ENCODE measurements around the gene KCNK3. TPM values are rescaled to one million over a fixed set of nuclear protein-coding genes. Genes with fewer than 3 reads are reported as not detected.
A peak's percentile ranks its signal among the peaks of the same experiment; 100 is the strongest.

The KCNK3 gene
- total and polyA plus RNA-seq, 10 of the 15 experiments (the other 5 are each of a cell fraction or from before 2014, with no cell fraction given), result 0.13 TPM; not detected in 9

DNA sequence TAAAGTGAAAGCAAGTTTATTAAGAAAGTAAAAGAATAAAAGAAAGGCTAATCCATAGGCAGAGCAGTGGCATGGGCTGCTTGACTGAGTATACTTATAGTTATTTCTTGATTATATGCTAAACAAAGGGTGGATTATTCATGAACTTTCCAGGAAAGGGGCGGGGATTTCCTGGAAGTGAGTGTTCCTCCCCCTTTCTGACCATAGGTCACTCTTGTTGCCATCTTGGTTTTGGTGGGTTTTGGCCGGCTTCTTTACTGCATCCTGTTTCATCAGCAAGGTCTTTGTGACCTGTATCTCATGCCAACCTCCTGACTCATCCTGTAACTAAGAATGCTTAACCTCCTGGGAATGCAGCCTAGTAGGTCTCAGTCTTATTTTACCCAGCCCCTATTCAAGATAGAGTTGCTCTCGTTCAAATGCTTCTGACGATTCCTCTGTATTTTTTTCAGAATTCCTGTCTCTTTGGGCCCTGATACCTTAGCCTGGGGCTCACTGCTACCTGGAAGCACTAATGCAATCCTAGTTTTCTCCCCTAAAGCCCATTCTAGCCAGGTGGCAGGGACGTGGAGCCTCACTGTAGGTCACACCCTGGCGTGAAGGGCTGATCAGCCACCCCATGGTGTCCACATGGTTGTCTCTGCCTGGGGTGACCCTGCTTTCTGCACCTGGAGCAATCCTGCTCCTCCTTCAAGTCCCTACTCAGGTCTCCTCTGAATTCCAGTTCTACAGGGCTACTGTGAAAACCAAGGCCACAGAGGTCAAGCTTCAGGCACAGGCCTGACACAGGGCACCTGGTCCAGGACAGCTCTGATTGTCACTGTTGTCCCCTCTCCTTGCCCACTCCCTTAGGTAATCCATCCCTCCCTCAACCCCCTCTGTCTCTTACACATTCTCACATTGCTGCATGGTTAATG is 65.6 kb downstream of the KCNK3 start (continued):
- TF ChIP-seq, protein P1, sequence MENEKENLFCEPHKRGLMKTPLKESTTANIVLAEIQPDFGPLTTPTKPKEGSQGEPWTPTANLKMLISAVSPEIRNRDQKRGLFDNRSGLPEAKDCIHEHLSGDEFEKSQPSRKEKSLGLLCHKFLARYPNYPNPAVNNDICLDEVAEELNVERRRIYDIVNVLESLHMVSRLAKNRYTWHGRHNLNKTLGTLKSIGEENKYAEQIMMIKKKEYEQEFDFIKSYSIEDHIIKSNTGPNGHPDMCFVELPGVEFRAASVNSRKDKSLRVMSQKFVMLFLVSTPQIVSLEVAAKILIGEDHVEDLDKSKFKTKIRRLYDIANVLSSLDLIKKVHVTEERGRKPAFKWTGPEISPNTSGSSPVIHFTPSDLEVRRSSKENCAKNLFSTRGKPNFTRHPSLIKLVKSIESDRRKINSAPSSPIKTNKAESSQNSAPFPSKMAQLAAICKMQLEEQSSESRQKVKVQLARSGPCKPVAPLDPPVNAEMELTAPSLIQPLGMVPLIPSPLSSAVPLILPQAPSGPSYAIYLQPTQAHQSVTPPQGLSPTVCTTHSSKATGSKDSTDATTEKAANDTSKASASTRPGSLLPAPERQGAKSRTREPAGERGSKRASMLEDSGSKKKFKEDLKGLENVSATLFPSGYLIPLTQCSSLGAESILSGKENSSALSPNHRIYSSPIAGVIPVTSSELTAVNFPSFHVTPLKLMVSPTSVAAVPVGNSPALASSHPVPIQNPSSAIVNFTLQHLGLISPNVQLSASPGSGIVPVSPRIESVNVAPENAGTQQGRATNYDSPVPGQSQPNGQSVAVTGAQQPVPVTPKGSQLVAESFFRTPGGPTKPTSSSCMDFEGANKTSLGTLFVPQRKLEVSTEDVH (IDR thresholded peaks at IDR 0.05; ENCODE audit: low read depth, partially characterized antibody), result no peak

DNA sequence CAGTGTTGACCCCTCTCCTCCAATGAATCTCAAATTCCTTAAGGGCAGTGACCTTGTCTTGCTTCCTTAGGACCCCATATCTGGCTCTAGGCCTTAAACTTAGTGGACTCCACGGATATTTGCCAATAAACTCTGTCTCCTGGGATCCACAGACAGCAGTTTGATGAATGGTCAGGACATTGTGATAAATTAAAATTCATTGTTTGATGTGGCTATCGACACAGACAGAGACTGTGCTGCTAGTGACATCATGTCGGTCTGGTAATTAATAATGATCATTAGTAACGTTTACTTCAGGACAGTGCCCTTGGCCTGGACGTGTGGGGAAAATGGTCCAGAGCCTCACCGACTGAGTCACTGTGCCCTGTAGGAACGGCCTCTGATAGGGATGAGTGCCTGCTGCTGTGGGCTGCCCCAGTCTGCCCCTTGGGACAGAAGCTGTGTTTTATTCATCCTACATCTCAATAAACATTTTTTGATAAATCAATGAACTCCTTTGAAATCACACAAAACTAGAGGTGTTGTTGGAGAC is 66.3 kb downstream of the KCNK3 start:
- H2AFZ ChIP-seq (ENCODE audit: control insufficient read depth, low read depth, low read length), result no peak overlapping the region
- intact Hi-C loops (cut with micrococcal nuclease; ENCODE audit: unreplicated experiment) (no loop called here), in situ Hi-C loops (cut with MboI) (no loop called here)
- H4K20me1 ChIP-seq (ENCODE audit: control insufficient read depth, insufficient read depth), result no peaks in the 10 kb centered on the region
- H3K27ac ChIP-seq (ENCODE audit: control insufficient read depth, insufficient read depth), result peak overlapping the region; percentile 58; the same call in 1 of the 2 replicates
- no peak for ATAC-seq
- H3K36me3 ChIP-seq (ENCODE audit: control insufficient read depth in 2 of 2, insufficient read depth in 2 of 2, low read length in 1 of 2), result no peaks in the 10 kb centered on the region
- ChIA-PET SMC1A (ENCODE audit: uncharacterized antibody, unreplicated experiment) (no interaction called here), POLR2A (no interaction called here), CTCF (no interaction called here), RAD21 (ENCODE audit: unreplicated experiment) (no interaction called here)
- no peak overlapping the region for H3K4me2 ChIP-seq (ENCODE audit: control insufficient read depth, insufficient read depth)
- TF ChIP-seq, protein P2, sequence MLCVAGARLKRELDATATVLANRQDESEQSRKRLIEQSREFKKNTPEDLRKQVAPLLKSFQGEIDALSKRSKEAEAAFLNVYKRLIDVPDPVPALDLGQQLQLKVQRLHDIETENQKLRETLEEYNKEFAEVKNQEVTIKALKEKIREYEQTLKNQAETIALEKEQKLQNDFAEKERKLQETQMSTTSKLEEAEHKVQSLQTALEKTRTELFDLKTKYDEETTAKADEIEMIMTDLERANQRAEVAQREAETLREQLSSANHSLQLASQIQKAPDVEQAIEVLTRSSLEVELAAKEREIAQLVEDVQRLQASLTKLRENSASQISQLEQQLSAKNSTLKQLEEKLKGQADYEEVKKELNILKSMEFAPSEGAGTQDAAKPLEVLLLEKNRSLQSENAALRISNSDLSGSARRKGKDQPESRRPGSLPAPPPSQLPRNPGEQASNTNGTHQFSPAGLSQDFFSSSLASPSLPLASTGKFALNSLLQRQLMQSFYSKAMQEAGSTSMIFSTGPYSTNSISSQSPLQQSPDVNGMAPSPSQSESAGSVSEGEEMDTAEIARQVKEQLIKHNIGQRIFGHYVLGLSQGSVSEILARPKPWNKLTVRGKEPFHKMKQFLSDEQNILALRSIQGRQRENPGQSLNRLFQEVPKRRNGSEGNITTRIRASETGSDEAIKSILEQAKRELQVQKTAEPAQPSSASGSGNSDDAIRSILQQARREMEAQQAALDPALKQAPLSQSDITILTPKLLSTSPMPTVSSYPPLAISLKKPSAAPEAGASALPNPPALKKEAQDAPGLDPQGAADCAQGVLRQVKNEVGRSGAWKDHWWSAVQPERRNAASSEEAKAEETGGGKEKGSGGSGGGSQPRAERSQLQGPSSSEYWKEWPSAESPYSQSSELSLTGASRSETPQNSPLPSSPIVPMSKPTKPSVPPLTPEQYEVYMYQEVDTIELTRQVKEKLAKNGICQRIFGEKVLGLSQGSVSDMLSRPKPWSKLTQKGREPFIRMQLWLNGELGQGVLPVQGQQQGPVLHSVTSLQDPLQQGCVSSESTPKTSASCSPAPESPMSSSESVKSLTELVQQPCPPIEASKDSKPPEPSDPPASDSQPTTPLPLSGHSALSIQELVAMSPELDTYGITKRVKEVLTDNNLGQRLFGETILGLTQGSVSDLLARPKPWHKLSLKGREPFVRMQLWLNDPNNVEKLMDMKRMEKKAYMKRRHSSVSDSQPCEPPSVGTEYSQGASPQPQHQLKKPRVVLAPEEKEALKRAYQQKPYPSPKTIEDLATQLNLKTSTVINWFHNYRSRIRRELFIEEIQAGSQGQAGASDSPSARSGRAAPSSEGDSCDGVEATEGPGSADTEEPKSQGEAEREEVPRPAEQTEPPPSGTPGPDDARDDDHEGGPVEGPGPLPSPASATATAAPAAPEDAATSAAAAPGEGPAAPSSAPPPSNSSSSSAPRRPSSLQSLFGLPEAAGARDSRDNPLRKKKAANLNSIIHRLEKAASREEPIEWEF (IDR thresholded peaks at IDR 0.05; ENCODE audit: insufficient replicate concordance, low read depth, low read length), result no peak
- TF ChIP-seq ZSCAN29 (IDR thresholded peaks at IDR 0.05), result no peak
- no peak for TF ChIP-seq DPF2 (IDR thresholded peaks at IDR 0.05)
- no peak for TF ChIP-seq PML (IDR thresholded peaks at IDR 0.05; ENCODE audit: low read length)
- no peak for TF ChIP-seq IKZF2 (IDR thresholded peaks at IDR 0.05)
- no peak for DNase-seq (ENCODE audit: low read depth, low spot score)
- no peak for FAIRE-seq
- no peaks in the 10 kb centered on the region for H3K79me2 ChIP-seq (ENCODE audit: control insufficient read depth, insufficient read depth, low read length)
- no peak overlapping the region for H3K9ac ChIP-seq (ENCODE audit: control insufficient read depth, insufficient read depth, low read length)
- WGBS (ENCODE audit: insufficient coverage, insufficient replicate concordance, low lambda C conversion rate, missing lambda C conversion rate), result 74% methylated on average over 7 of the region's 7 CpGs
- no peaks in the 10 kb centered on the region for H3K27me3 ChIP-seq (replicated peaks in 1 of 2; ENCODE audit: control insufficient read depth in 2 of 2, insufficient read depth in 2 of 2, low read length in 1 of 2)
- H3K4me3 ChIP-seq, result no peak overlapping the region
- H3K9me3 ChIP-seq (replicated peaks; ENCODE audit: control insufficient read depth, insufficient read depth, low read length), result no peaks in the 10 kb centered on the region
- no TSS peak for BruUV-seq (replicated peaks)
- peaks cover 18% of the 10 kb centered on the region for H3K4me1 ChIP-seq (ENCODE audit: control insufficient read depth, insufficient read depth, low read length)
